ENCODE results near the gene CAPN7.
"Not testable (repeated sequence)": the region's sequence is repeated elsewhere in the genome, so short reads cannot be mapped to it uniquely, and the experiment has no call there.

CAPN7 gene

DNA sequence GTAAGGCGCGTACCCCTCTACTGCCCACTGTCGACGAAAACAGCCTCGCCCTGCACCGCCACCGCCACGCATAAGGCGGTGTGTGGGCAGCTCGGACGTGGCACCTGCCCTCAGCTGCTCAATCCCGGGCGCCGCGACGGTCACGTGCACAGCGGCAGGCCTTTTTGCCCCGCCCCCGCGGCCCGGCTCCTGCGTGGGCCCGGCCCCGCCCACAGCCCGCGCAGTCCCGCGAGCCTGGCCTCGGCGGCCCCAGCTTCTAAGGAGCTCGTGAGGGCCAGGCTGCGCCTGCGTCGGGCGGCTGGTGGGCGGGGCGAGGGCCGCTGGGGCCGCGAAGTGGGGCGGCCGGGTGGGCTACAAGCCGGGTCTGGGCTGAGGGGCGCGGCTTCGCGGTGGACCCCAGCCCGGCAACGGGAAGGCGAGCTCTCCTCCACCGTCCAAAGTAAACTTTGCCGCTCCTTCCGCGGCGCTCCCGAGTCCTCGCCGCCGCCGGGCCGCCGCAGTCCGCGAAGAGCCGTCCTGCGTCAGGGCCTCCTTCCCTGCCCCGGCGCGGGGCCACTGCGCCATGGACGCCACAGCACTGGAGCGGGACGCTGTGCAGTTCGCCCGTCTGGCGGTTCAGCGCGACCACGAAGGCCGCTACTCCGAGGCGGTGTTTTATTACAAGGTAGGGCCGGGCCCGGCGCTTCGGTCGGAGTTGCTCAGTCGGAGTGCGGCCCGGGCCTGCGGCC lies at the start of gene CAPN7:
CAPN7 (plus strand) TSS at position 313 of the 728 bp plus-strand sequence; CDS start at position 563, 250 bp downstream.
- DNase-seq = no peak

DNA sequence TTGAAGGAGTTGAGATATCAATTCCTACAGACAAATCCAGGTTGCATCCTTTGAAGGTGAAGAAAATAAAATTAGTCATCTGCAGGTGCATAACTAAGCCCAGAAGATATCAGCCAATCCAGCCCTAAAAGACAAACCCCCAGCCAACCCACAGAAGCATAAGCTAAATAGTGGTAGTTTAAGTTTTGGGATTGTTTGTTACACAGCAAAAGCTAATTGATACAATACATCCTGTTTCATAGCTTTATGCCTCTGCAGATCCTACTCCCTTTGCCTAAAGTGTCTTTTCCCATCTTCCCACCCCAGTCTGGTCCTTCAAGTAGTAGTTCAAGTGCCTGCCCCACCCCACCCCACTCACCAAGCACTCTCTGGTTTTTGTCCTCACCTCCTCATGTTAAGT lies 48.6 kb upstream of the CAPN7 start:
- no peak for DNase-seq

GRCh38 chr3:15159501-15160136 lies 46.4 kb upstream of the CAPN7 start:
- DNase-seq = no peak

GRCh38 chr3:15160662-15161061 lies 45.4 kb upstream of the CAPN7 start:
- no peak for DNase-seq

DNA sequence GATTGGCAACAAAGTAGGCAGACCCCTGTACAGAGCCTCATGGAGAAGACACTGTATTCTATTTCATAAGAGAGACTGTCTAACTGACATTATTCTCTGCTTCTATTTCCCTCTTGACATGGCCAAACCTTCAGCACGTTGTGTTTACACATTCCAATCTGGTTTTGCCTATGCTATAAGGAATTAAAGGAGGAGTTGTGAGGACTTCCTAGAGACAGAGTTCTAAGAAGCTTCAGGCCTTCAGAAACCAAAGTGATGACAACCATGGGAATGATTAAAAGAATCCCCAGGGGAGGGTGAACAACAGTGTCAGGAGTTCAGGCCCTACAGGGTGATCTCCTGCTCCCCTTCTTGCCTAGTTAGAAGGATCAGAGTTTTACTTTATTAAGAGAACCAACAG lies 44.9 kb upstream of the CAPN7 start:
- DNase-seq = no peak

DNA sequence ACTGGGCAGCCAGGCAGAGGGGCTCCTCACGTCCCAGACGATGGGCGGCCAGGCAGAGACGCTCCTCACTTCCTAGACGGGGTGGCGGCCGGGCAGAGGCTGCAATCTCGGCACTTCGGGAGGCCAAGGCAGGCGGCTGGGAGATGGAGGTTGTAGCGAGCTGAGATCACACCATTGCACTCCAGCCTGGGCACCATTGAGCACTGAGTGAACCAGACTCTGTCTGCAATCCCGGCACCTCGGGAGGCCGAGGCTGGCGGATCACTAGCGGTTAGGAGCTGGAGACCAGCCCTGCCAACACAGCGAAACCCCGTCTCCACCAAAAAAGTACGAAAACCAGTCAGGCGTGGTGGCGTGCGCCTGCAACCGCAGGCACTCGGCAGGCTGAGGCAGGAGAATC lies 42.4 kb upstream of the CAPN7 start:
- DNase-seq = not testable (repeated sequence)

DNA sequence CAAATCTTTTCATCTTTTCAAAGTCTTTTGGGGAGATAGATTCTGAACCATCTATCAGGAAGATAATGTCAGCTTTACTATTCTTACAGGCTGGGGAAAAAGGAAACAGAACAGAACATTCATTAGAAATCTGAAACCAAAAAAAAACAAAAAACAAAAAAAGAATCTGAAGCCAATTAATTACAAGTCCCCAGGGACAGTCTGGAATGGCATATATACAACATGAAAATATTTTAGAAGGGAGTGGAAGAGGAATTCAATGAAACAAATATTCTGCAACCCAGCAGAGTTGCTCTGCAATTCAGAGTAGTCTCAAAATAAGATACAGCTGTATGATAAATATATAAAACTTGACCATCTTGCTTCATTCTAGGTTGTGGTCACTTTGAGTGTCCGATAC lies 41.7 kb upstream of the CAPN7 start:
- DNase-seq = no peak

DNA sequence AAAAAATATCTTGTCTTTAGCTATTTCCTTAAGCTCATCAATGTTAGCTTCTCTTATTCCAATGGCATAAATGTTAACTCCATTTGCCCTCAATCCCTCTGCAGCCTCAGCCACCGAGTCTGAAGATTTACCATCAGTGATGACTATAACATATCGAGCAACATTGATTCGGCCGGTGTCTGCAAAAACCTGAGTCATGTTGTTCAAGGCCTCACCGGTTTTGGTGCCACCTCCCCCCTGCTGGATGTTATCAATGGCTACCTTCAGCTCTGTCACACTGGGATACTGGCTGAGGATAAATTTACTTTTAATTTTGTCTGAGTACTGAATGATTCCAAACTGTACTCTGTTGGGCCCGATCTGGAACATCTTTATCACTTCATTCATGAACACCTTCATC lies 41.0 kb upstream of the CAPN7 start:
- no peak for DNase-seq

- not testable (repeated sequence) for DNase-seq
These were observed 39.7 kb upstream of the CAPN7 start for GRCh38 chr3:15166391-15166790.

DNA sequence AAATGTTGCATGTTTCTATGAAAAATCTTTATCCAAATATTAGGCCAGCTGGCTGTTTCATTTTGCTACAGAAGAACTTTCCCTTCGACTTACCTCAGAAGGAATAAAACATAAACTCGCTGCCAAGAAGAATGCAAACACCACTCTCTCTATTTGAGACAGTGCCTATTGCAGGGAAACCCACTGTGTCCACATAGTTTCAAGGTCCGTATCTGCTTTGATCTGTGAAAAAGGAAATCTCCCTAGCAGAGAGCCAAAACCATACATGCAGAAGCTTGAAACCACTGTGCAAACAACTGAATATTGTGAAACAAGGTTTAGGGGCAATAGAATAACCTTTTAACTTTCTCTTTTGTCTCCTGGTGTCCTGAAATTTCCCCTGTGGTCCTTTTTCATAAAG lies 35.0 kb upstream of the CAPN7 start:
- DNase-seq = no peak

- DNase-seq = no peak
These were observed 33.2 kb upstream of the CAPN7 start for GRCh38 chr3:15172806-15173205.

DNA sequence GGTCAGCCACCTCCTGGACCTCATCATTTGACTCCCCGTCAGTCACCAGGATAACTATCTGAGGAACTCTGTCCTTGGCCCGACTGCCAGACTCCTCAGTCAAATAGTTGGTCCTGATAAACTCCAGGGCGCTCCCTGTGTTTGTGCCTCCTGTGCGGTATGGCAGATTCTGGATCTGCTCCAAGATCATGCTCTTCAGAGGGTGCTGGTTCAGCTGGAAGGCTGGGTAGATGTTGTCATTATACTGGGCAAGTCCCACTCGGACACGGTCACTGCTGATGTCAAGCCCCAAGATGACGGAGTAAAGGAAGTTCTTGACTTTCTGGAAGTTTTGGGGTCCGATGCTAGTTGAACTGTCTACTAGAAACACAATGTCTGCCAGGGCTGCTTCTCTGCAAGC lies 31.1 kb upstream of the CAPN7 start:
- DNase-seq = no peak

GRCh38 chr3:15175605-15176004 lies 30.4 kb upstream of the CAPN7 start:
- no peak for DNase-seq

DNA sequence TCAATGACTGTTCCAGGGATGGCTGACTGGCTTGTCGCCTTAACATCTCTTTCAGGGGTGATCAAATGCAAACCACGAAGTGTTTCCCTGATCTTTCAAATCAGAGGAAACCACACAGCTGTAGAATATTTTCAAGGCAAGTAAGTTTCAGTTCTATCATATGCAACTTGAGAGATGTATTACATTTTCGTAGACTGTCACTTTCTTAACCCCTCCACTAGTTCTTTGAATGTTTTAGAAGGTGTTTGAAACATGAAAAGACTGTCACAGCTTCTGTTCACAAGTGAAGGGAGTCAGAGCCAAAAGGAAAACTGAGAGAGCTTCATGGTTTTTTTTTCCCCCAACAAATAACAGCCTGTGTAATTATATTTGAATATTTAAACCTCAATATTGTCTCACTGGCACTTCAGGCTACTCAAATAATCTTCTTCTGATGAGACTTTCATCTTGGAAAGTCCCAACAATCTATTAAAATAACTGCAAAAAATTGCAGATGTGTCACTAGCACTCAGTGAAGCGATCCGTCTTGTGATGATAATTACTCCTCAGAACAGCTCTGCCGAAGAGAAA lies 25.9 kb upstream of the CAPN7 start:
- DNase-seq = no peak

DNA sequence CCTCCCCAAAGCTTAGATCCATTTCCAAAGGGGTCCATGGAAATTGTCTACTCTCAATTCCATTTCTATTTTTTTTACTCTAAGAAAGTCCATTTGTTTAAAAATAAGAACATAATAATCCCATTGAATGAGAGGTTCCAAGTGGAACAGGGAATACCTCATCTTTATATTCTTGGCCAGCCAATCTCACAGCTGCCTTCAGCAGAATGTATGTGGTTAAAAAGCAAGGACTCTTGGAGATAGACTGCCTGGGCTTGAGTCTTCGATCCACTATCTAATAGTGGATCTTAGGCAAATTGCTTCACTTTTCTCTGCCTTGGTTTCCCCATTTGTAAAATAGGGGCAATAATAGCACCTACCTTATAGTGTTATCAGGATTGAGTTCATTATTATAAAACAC lies 24.5 kb upstream of the CAPN7 start:
- DNase-seq = no peak

DNA sequence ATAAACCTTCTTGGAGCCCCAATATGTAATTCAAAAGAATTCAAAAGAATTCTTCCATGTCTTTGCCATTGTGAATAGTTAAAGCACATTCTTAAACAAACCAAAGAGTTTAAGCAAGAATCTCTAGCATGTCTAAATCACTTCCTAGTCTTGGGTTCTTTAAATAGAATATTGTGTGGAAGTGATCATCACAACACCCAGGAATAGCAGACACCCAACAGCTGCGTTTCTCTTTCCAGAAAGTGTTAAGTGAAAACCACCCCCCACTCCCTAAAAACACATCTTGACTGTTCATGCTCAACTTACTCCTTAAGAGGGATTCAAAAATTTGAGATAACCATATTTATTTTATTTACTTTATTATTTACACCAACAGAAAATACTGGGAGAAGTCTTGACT lies 24.1 kb upstream of the CAPN7 start:
- no peak for DNase-seq

GRCh38 chr3:15183011-15183410 lies 23.0 kb upstream of the CAPN7 start:
- no peak for DNase-seq

DNA sequence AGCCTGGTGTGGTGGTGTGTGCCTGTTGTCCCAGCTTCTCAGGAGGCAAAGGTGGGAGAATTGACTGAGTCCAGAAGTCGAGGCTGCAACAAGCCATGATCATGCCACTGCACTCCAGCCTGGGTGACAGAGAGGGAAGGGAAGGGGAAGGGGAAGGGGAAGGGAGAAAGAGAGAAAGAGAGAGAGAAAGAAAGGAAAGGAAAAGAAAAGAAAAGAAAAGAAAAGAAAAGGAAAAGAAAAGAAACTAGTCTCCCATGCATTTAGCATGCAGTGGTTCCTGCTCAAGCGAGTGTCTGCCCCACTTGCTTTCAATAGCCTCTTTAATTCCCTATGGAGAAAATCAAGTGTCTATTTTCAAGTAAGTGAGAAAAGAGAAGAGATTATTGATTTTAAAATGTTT lies 20.6 kb upstream of the CAPN7 start:
- DNase-seq = no peak

- DNase-seq = no peak
These were observed 20.0 kb upstream of the CAPN7 start for GRCh38 chr3:15186101-15186476.

GRCh38 chr3:15186477-15187164 lies 19.4 kb upstream of the CAPN7 start:
- not testable (repeated sequence) for DNase-seq

DNA sequence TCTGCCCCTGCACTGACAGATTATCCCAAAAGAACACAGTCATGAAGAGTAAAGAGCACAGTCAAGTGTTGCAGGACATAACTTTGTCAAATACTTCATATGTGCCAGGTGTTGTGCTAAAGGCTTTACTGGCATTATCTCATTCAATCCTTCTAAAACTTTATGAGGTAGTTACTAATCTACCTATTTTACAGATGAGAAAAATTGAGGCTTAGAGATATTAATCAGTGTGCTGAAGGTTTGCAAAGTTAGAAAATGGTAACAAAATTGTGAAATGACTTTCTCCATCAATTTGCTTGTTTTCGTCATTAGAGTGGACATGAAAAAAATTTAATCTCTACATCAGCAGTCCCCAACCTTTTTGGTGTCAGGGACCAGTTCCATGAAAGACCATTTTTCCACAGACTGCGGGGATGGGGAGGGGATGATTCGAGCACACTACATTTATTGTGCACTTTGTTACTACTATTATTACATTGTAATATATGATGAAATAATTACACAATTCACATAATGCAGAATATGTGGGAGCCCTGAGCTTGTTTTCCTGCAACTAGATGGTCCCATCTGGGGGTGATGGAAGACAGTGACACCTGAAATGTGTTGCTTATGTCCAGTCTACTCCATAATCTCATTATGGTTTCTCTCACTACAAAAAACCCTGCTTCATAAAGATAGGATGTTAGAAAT lies 8.6 kb upstream of the CAPN7 start:
- DNase-seq = no peak

GRCh38 chr3:15198686-15199085 lies 7.4 kb upstream of the CAPN7 start:
- no peak for DNase-seq

- DNase-seq = no peak
These were observed 6.4 kb upstream of the CAPN7 start for GRCh38 chr3:15199493-15200105.

Data from COR-L47 (cell line).